C4-2B (cell line): ENCODE measurements around the gene CADM1.

Source experiments
- CTCF ChIP-seq: fragments of 450-650 bp; conservative IDR thresholded peaks from 2 replicates; pipeline ENCODE4 v1.5.1; 2017; ENCODE audit warnings: mild to moderate bottlenecking
- ZFX ChIP-seq: fragments of 450-650 bp; IDR thresholded peaks from 2 replicates; pipeline ENCODE4 v1.6.1; 2017

GRCh38 chr11:115552773-115553438, 48.7 kb upstream of the CADM1 start:
- no peak for TF ChIP-seq CTCF
- no peak for TF ChIP-seq ZFX
